HG03432 (cell line): ENCODE results near the gene MZB1.

Experiments
- ATAC-seq: cut with Tn5 transposase; IDR thresholded peaks from one replicate; pipeline ENCODE4 v1.9.1; 2021; ENCODE audit warnings: mild to moderate bottlenecking, moderate library complexity; ENCODE audit not compliant: unreplicated experiment

MZB1 gene

GRCh38 chr5:139389701-139390638 is at the start of gene MZB1:
Gene MZB1 (minus strand): TSS chr5:139389913. CDS start chr5:139389856, 57 bp downstream.
- ATAC-seq, result peak; percentile 39

- peak; percentile 92 for ATAC-seq
Observed at GRCh38 chr5:139439013-139439903, 49.5 kb upstream of the MZB1 start, which contains the start of gene DNAJC18. Gene DNAJC18 (minus strand): TSS chr5:139439525. CDS start chr5:139439445, 80 bp downstream.

- no peak for ATAC-seq
Observed at GRCh38 chr5:139438707-139439012, 48.9 kb upstream of the MZB1 start.

GRCh38 chr5:139435676-139436075 is 46.0 kb upstream of the MZB1 start:
- no peak for ATAC-seq

- ATAC-seq, result no peak
Observed at GRCh38 chr5:139431706-139432105, 42.0 kb upstream of the MZB1 start.

GRCh38 chr5:139430015-139430414 is 40.3 kb upstream of the MZB1 start:
- no peak for ATAC-seq

GRCh38 chr5:139426203-139426885 is 36.6 kb upstream of the MZB1 start:
- ATAC-seq, result no peak

GRCh38 chr5:139425497-139425896 is 35.8 kb upstream of the MZB1 start:
- ATAC-seq, result no peak

- peak; percentile 63 for ATAC-seq
Observed at GRCh38 chr5:139422307-139422893, 32.7 kb upstream of the MZB1 start.

- ATAC-seq, result no peak
Observed at GRCh38 chr5:139419226-139420192, 29.8 kb upstream of the MZB1 start.

GRCh38 chr5:139418793-139419192 is 29.1 kb upstream of the MZB1 start:
- ATAC-seq, result no peak

GRCh38 chr5:139417214-139417613 is 27.5 kb upstream of the MZB1 start:
- ATAC-seq, result no peak

- ATAC-seq, result no peak
Observed at GRCh38 chr5:139416651-139417050, 26.9 kb upstream of the MZB1 start.

- ATAC-seq, result no peak
Observed at GRCh38 chr5:139415869-139416268, 26.2 kb upstream of the MZB1 start.

GRCh38 chr5:139415221-139415861 is 25.6 kb upstream of the MZB1 start:
- ATAC-seq, result no peak

GRCh38 chr5:139414581-139415130 is 24.9 kb upstream of the MZB1 start:
- ATAC-seq, result no peak

GRCh38 chr5:139413963-139414362 is 24.2 kb upstream of the MZB1 start:
- ATAC-seq, result peak; percentile 54

GRCh38 chr5:139413153-139413552 is 23.4 kb upstream of the MZB1 start:
- no peak for ATAC-seq
